Large intestine (tissue), 3 donors: ENCODE data around the gene BGN. TPM values are rescaled to one million over a fixed set of nuclear protein-coding genes. Genes with fewer than 3 reads are reported as not detected.
A peak's percentile ranks its signal among the peaks of the same experiment; 100 is the strongest.

Source experiments
- DNase-seq, 2 donors: peaks; one replicate each; pipeline versions ENCODE4 v3.0.0 to v3.0.0-alpha.2; 2013
- H3K27ac ChIP-seq: one replicate; pipeline ENCODE4 v1.5.1; 2013; ENCODE audit warnings: low read length
- H3K27me3 ChIP-seq: 2 replicates; pipeline ENCODE4 v1.6.1; 2013; ENCODE audit warnings: low read length; ENCODE audit not compliant: control insufficient read depth, insufficient read depth
- H3K36me3 ChIP-seq: 2 replicates; pipeline ENCODE4 v1.6.1; 2013; ENCODE audit warnings: low read length; ENCODE audit not compliant: control insufficient read depth, insufficient read depth
- H3K4me1 ChIP-seq: one replicate; pipeline ENCODE4 v1.6.1; 2013; ENCODE audit warnings: low read length; ENCODE audit not compliant: control insufficient read depth, insufficient read depth
- H3K4me3 ChIP-seq: one replicate; pipeline ENCODE4 v1.5.1; 2013; ENCODE audit warnings: low read length
- H3K9me3 ChIP-seq: one replicate; pipeline ENCODE4 v1.6.1; 2013; ENCODE audit warnings: mild to moderate bottlenecking, low read depth, low read length, moderate library complexity; ENCODE audit not compliant: control insufficient read depth
- WGBS: methylation state at CpG from one replicate; pipeline ENCODE4 v1.1.5; 2013; ENCODE audit warnings: low lambda C conversion rate; ENCODE audit not compliant: insufficient coverage; 5-methylcytosine and 5-hydroxymethylcytosine counted together
- polyA plus RNA-seq: library from polyadenylated mRNA; unstranded; fragments of 120-200 nt; gene quantifications from one replicate; pipeline ENCODE4 v1.2.1, GENCODE V29; 2013

BGN gene
- polyA plus RNA-seq, 1 donor: 17.2 TPM

DNA sequence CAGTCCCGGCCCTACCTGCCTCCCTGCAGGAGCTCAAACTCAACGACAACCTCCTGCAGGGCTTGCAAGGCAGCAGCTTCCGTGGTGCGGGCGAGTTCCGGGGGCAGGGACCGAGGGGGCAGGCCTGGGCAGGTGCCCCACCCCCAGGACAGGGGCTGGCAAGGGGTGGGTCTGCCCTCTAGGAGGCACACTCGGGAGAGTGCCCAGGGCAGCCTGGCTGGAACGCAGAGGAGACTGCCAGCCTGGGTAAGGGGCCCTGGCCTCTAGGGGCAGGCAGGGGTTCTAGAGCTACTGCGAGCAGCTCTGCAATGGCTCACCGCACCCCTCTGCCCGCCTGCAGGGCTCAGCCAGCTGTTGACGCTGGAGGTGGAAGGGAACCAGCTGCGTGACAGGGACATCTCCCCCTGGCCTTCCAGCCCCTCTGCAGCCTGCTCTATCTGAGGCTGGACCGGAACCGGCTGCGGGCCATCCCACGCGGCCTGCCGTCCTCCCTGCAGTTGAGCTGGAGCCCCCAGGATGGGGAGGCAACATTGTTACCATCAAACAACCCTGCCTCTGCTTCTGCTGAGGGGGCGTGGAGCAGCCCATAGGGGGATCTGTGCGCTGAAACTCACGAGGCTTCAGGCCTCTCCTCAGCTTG, 12.3 kb upstream of the BGN start:
- peaks cover 5% of the 10 kb centered on the region for H3K4me1 ChIP-seq
- no peaks in the 10 kb centered on the region for H3K27me3 ChIP-seq
- H3K27ac ChIP-seq: no peak overlapping the region
- no CpG with 5 or more reads among the region's 23 CpGs for WGBS
- no peaks in the 10 kb centered on the region for H3K36me3 ChIP-seq
- H3K4me3 ChIP-seq: no peak overlapping the region
- no peak for DNase-seq
- H3K9me3 ChIP-seq: no peaks in the 10 kb centered on the region

DNA sequence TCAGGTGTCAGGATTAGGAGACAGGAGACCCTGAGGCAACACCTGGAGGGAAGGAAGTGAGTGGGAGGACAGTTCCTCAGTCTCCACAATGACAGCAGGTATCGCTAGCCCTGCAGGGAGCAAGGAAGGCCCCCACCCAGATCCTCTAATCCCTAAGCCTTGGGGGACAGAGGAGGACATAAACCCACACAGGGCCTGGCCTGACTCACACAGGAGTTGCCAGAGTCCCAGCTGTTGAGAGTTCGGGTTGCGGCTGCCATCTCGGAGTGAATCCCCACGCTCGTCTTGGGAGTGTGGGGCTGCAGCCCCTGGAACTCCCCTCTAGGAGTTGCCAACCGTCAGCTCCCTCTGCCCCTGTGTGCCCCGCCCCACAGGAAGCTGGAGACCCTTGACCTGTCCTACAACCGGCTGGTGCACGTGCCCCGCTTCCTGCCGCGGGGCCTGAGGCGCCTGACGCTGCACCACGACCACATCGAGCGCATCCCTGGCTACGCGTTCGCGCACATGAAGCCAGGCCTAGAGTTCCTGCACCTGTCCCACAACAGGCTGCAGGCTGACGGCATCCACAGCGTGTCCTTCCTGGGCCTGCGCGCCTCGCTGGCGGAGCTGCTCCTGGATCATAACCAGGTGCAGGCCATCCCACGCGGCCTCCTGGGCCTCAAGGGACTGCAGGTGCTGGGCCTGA, 9.2 kb upstream of the BGN start:
- WGBS: no CpG with 5 or more reads among the region's 30 CpGs
- H3K27ac ChIP-seq: no peak overlapping the region
- H3K27me3 ChIP-seq: no peaks in the 10 kb centered on the region
- DNase-seq: no peak
- H3K4me1 ChIP-seq: peaks cover 24% of the 10 kb centered on the region
- no peak overlapping the region for H3K4me3 ChIP-seq
- no peaks in the 10 kb centered on the region for H3K36me3 ChIP-seq
- no peaks in the 10 kb centered on the region for H3K9me3 ChIP-seq

DNA sequence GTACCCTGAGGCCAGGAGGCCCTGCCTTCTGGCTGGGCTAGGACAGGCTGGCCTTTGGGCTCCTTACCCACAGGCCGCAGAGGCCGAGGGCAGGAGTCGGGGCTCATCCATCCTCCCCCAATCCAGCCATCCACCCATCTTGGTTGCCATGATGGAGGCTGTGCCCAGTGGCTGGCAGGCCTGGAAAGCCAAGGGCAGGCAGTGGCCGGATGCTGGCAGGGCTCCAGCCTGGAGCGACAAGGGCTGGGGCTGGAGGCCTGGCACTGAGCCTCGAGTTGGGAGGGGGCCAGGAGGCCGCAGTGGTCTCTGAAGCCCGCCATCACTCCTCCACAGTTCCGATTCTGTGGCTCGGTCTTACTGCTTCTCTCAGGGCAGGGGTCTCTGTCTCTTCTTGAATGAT, 8.6 kb upstream of the BGN start:
- Histone ChIP-seq H3K4me3 (no peak overlapping the region), H3K27ac (no peak overlapping the region), H3K27me3 (no peaks in the 10 kb centered on the region), H3K9me3 (no peaks in the 10 kb centered on the region), H3K36me3 (no peaks in the 10 kb centered on the region), H3K4me1 (peaks cover 30% of the 10 kb centered on the region)
- DNase-seq: no peak
- WGBS: no CpG with 5 or more reads among the region's 10 CpGs

DNA sequence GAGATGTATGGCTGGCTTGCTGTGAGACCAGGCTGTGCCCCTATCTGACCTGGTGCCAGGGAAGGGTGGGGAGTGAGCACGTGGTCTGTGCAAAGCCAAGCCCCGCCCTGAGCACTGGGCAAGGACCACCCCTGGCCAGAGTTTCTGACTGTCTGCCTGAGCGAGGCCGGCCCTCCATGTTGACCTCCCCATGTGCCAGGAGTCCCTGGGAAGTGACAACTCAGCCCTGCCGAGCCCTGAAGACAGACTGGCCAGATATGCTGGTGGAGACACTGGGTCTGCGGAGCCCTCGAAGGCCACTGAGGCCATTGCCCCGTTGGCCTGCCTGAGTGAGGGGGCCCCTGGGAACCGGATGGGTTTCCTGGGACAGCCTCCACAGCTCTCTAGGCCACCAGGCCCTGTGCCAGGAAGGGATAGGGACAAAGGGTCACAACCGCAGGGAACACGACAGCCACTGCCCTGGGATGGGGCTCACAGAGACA, 7.1 kb upstream of the BGN start:
- Histone ChIP-seq H3K27ac (no peak overlapping the region), H3K27me3 (no peaks in the 10 kb centered on the region), H3K9me3 (no peaks in the 10 kb centered on the region), H3K4me3 (no peak overlapping the region), H3K4me1 (peaks cover 44% of the 10 kb centered on the region), H3K36me3 (no peaks in the 10 kb centered on the region)
- WGBS: no CpG with 5 or more reads among the region's 11 CpGs
- DNase-seq: peak in 1 of 2 donors; percentile 12

DNA sequence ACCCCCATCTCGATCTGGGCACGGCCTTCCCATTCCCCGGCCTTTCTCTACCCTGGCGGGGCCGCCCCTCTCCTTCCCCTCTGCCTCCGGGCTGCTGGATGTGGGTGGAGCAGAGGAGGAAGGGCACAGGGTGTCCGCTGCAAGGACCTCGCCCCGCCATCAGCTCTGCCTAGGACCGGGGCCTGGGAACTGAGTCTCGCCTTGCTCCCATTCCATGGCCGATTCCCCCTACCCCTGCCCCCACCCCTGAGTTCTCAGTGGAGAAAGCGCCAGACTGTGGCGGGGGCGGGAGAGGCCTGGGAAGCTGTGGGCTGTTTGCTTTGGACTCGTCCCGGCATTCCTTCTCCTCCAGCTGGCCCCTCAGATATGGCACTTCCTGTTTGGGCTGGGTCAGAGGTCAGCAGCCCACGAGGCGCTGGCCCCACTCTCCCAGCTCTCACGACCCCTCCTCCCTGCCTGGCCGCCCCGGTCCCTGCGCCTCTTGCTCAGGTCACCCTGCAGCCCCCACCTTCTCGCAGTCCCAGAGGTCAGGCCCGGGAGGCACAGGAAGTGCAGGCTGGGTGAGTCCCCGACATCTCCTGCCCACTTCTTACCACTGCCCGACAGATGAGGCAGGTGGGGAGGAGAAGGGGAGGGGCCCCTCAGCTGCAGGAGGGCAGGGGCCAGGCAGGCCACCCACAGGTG, 6.4 kb upstream of the BGN start:
- Histone ChIP-seq H3K36me3 (no peaks in the 10 kb centered on the region), H3K27ac (no peak overlapping the region)

DNA sequence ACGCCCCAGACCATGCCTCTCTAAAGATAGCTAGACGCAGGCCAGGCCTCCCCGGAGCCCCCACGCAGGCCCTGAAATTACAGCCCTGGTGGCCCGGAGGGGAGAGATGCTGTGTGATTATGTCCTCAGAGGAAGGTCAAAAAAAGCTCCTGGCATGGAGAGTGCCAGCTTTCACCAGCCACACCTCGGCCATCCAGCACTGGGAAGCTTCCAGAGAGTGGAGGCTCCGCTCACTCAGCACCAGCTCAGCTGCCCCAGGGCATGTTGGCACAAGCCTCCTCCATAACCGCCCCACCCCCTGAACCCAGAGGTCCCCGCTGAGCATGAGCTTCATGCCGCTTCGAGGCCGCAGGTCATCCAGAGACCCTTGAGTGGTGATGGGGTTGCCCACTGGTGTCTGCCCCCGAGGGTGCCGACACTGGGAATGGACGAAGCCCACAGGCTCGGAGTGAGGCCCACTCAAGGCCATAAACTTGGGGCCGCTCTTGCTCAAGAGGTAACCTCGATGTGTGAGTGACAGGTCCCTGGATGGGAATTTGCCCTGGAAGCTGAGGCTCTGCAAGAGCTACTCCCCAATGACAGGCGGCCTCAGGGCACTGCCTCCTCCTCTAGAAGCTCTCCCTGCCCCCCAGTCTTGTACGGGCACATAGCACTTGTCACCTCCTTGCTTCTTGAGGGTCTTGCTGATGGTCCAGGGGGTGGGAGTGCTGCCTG, 4.4 kb upstream of the BGN start:
- WGBS: no CpG with 5 or more reads among the region's 20 CpGs
- Histone ChIP-seq H3K4me1 (peaks cover 47% of the 10 kb centered on the region), H3K27me3 (no peaks in the 10 kb centered on the region), H3K36me3 (no peaks in the 10 kb centered on the region), H3K27ac (peak overlapping the region; percentile 67), H3K9me3 (no peaks in the 10 kb centered on the region), H3K4me3 (no peak overlapping the region)
- DNase-seq: peak in 1 of 2 donors; percentile 68

More for the DNA sequence above, 6.4 kb upstream of the BGN start:
- H3K4me3 ChIP-seq: no peak overlapping the region
- DNase-seq: peak in 1 of 2 donors; percentile 43
- no CpG with 5 or more reads among the region's 27 CpGs for WGBS
- no peaks in the 10 kb centered on the region for H3K9me3 ChIP-seq
- peaks cover 47% of the 10 kb centered on the region for H3K4me1 ChIP-seq
- H3K27me3 ChIP-seq: no peaks in the 10 kb centered on the region

DNA sequence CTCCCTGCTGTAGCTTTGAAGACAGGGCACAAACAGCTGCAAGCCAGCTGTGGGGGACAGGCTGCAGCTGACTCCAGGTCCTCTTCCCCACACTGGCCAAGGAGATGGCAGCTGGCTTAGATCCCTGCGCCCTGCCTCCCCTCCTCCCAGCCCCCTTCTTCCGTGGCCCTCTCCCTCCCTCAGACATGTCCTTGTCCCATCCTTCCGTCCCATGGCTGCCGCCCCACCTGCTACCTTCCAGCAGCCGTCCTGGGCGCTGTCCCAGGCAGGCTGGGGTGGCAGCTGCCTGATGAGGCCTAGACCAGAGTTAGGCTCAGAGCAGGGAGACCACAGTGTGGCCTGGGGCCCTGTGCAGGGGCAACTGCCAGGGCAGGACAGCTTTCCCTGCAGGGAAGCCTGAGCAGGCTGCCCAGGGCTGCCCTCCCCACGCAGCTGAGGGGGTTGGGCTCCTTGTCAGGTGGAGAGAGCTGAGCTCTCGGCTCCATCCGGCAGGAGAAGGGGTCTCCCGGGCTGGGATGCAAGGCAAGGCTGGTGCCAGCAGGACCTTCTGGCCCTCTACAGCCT, 3.3 kb upstream of the BGN start:
- Histone ChIP-seq H3K4me1 (peaks cover 44% of the 10 kb centered on the region), H3K27me3 (no peaks in the 10 kb centered on the region), H3K36me3 (no peaks in the 10 kb centered on the region), H3K4me3 (no peak overlapping the region), H3K27ac (peak overlapping the region; percentile 67), H3K9me3 (no peaks in the 10 kb centered on the region)
- no CpG with 5 or more reads among the region's 10 CpGs for WGBS
- DNase-seq: peak in 1 of 2 donors; percentile 44

DNA sequence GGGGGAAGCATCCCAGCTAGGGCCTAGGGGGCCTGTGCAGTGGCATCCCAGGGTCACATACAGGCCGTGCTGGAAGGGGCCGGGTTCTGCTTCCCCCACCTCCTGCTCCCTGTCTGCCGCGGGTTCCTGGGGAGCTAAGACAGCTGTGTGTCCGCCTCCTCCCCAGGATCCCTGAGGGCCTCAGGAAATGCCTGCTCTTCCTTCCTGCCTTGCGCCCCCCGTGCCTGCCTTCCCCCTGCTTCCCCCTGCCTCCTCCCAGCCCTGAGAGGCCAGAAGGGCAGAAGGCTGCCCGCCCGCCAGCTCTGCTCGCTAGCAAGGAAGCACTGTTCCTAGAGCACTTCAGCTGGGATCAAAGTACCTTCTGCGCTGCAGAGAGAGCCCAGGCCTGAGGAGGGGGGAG, 2.9 kb upstream of the BGN start:
- H3K4me3 ChIP-seq: no peak overlapping the region
- no peaks in the 10 kb centered on the region for H3K27me3 ChIP-seq
- DNase-seq: peak in 1 of 2 donors; percentile 69
- WGBS: no CpG with 5 or more reads among the region's 11 CpGs
- no peaks in the 10 kb centered on the region for H3K36me3 ChIP-seq
- peak overlapping the region; percentile 67 for H3K27ac ChIP-seq
- H3K9me3 ChIP-seq: no peaks in the 10 kb centered on the region
- H3K4me1 ChIP-seq: peaks cover 44% of the 10 kb centered on the region

DNA sequence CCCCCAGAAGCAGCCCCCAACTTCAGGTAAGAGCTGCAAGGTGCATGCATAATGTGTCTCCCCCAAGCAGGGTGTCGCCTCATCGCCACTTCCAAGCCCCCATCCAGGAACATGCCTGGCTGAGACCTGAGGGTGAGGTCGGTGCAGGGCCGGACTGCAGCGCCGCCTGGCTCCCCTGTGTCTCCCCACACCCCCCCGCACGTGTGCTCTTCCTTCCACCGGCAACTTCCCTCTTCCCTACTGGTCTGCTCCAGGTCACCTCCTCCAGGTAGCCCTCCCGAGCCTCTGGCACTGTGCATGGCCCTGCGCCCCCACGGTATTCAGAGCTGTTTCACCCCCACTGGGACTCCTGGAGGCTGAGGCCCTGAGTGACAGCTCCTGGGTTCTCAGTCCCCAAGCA, 2.2 kb upstream of the BGN start:
- WGBS: no CpG with 5 or more reads among the region's 12 CpGs
- no peaks in the 10 kb centered on the region for H3K36me3 ChIP-seq
- H3K27me3 ChIP-seq: no peaks in the 10 kb centered on the region
- peaks cover 42% of the 10 kb centered on the region for H3K4me1 ChIP-seq
- peak overlapping the region; percentile 67 for H3K27ac ChIP-seq
- no peak overlapping the region for H3K4me3 ChIP-seq
- no peaks in the 10 kb centered on the region for H3K9me3 ChIP-seq
- no peak for DNase-seq

DNA sequence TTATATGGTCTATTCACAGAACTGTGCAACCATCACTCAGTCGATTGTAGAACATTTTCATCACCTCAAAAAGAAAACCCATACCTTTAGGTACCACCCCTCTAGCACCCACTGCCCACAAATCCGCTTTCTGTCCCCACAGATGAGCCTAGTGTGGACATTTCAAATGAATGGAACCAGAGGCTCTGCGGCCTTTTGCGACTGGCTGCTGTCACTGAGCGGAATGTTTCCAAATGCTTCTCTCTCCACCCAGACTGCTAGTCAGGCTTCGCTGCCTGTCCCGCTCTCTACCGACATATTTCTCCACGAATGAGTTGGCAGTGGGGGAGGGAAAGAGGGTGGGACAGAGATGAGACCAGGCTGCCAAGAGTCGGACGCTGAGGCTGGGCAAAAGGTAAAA, 1.7 kb upstream of the BGN start:
- no peak overlapping the region for H3K27ac ChIP-seq
- no peaks in the 10 kb centered on the region for H3K9me3 ChIP-seq
- H3K27me3 ChIP-seq: no peaks in the 10 kb centered on the region
- H3K4me1 ChIP-seq: peaks cover 36% of the 10 kb centered on the region
- no CpG with 5 or more reads among the region's 11 CpGs for WGBS
- H3K4me3 ChIP-seq: no peak overlapping the region
- DNase-seq: no peak
- no peaks in the 10 kb centered on the region for H3K36me3 ChIP-seq
